ENCODE results near the gene ACAT1.
"Not testable (repeated sequence)": the region's sequence is repeated elsewhere in the genome, so short reads cannot be mapped to it uniquely, and the experiment has no call there.

The ACAT1 gene

GRCh38 chr11:108101090-108101775 lies 20.1 kb upstream of the ACAT1 start:
- no peak for DNase-seq (ENCODE audit: low spot score)
- no peak for TF ChIP-seq CTCF (IDR thresholded peaks at IDR 0.05; ENCODE audit: extremely low read depth, missing control alignments)

DNA sequence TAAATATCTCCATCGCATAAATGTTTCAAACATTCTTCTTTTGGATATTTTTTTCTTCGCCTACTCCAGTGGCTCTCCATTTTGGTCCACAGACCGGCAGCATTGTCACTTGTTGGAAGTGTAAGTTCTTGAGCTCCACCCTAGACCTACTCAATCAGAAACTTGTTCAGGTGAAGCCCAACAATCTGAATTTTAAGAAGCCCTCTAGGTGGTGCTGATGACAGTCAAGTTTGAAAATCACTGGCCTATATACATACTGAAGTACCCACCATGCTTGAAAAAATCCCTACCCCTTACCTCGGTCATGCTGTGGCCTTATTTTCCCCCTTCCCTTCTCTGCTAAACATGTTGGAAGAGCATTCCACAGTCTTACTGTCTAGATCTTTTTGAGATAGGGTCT lies 10.2 kb upstream of the ACAT1 start:
- no peak for DNase-seq (ENCODE audit: low spot score)
- TF ChIP-seq CTCF (IDR thresholded peaks at IDR 0.05; ENCODE audit: extremely low read depth, missing control alignments): no peak

DNA sequence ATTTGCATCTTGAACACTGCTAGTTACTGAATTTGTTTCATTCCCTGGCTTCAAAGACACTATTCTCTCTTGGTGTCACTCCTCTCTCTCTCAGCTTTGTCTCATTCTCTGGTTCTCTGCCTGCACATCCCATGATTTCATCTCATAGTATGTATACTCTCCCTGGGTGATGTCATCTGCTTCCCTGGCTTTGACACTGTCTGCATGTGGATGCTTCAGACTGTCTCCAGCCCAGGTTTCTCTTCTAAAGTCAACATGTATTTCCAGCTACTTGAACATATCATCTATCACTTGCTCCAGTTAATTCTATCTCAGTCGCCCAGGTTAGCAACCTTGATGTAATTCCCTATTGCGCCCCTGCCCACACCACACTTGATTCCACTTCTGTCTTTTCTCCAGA lies 9.3 kb upstream of the ACAT1 start:
- DNase-seq (ENCODE audit: low spot score): no peak
- no peak for TF ChIP-seq CTCF (IDR thresholded peaks at IDR 0.05; ENCODE audit: extremely low read depth, missing control alignments)

- no peak for DNase-seq (ENCODE audit: low spot score)
- no peak for TF ChIP-seq CTCF (IDR thresholded peaks at IDR 0.05; ENCODE audit: extremely low read depth, missing control alignments)
Measured at GRCh38 chr11:108115500-108116140, 5.7 kb upstream of the ACAT1 start.

DNA sequence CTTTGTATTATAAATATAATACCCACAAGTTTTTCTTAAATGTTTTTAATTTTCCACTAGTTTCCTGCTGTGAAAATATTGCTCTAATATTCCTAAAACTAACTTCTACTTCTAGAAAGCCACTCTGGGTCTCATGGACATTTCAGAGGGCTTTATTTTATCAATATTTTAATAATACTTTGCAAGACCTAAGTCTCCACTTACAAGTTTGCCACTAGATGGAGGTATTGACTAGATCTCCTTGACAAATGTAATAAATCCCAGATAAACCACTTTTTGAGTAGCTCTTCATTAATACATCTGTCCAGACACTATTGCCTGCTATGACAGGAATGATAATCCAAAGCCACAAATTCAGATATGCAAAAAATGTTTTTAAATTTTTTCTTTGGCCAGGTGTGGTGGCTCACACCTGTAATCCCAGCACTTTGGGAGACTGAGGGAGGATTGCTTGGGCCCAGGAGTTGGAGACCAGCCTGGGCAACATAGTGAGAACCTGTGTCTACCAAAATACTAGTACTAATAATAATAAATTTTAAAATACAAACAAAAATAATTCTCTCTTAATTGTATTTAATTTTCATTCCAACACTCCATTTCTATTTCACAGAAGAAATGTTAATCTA lies 3.5 kb upstream of the ACAT1 start:
- DNase-seq (ENCODE audit: low spot score): peak; percentile 48
- TF ChIP-seq CTCF (IDR thresholded peaks at IDR 0.05; ENCODE audit: extremely low read depth, missing control alignments): no peak

DNA sequence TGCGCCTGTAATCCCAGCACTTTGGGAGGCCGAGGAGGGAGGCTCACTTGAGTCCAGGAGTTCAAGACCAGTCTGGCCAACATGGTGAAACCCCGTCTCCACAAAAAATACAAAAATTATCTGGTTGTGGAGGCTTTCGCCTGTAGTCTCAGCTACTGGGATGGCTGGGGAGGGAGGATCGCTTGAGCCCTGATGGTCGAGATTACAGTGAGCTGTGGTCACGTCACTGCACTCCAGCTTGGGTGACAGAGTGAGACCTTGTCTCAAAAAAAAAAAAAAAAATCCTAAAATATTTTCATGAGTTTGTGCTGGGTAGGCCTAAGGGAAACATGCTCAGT lies 462 bp upstream of the ACAT1 start:
- not testable (repeated sequence) for DNase-seq (ENCODE audit: low spot score)

GRCh38 chr11:108122166-108122628 lies 830 bp downstream of the ACAT1 start:
- no peak for TF ChIP-seq CTCF (IDR thresholded peaks at IDR 0.05; ENCODE audit: extremely low read depth, missing control alignments)
- DNase-seq (ENCODE audit: low spot score): no peak
